H9 (cell line): Measurements from ENCODE around the gene ATP11C. TPM values are rescaled to one million over a fixed set of nuclear protein-coding genes. Genes with fewer than 3 reads are reported as not detected.
A peak's percentile ranks its signal among the peaks of the same experiment; 100 is the strongest.

Experiments
- DNase-seq: peaks from one replicate; pipeline ENCODE4 v3.0.0-alpha.2; 2017
- H2AFZ ChIP-seq: one replicate; pipeline ENCODE4 v1.6.1; 2013; ENCODE audit warnings: mild to moderate bottlenecking, low read length, control low read depth, moderate library complexity
- H2AK5ac ChIP-seq: 2 replicates; pipeline ENCODE4 v1.6.1; 2013; ENCODE audit warnings: low read length, control low read depth, mixed read lengths; ENCODE audit not compliant: insufficient read length
- H2BK120ac ChIP-seq: one replicate; pipeline ENCODE4 v1.6.1; 2013; ENCODE audit warnings: low read depth, mild to moderate bottlenecking, low read length, control low read depth, inconsistent platforms; ENCODE audit not compliant: poor library complexity, severe bottlenecking
- H2BK12ac ChIP-seq: 2 replicates; pipeline ENCODE4 v1.6.1; 2013; ENCODE audit warnings: low read length, control low read depth, mixed read lengths, low read depth; ENCODE audit not compliant: insufficient read length
- H2BK15ac ChIP-seq: 2 replicates; pipeline ENCODE4 v1.6.1; 2013; ENCODE audit warnings: low read depth, low read length, control low read depth
- H2BK20ac ChIP-seq: one replicate; pipeline ENCODE4 v1.6.1; 2013; ENCODE audit warnings: low read depth, mild to moderate bottlenecking, low read length, control low read depth, inconsistent platforms; ENCODE audit not compliant: poor library complexity, severe bottlenecking
- H2BK5ac ChIP-seq: 2 replicates; pipeline ENCODE4 v1.6.1; 2013; ENCODE audit warnings: low read length, control low read depth, mixed read lengths; ENCODE audit not compliant: insufficient read length
- H3K14ac ChIP-seq: 2 replicates; pipeline ENCODE4 v1.6.1; 2013; ENCODE audit warnings: low read length, control low read depth; ENCODE audit not compliant: insufficient read depth
- H3K18ac ChIP-seq: 2 replicates; pipeline ENCODE4 v1.6.1; 2013; ENCODE audit warnings: low read depth, mild to moderate bottlenecking, mixed read lengths, low read length, control low read depth; ENCODE audit not compliant: insufficient read length
- H3K23ac ChIP-seq: 2 replicates; pipeline ENCODE4 v1.6.1; 2013; ENCODE audit warnings: low read length, control low read depth, mixed read lengths, low read depth; ENCODE audit not compliant: insufficient read length
- H3K23me2 ChIP-seq: 2 replicates; pipeline ENCODE4 v1.6.1; 2013; ENCODE audit warnings: low read depth, mild to moderate bottlenecking, mixed read lengths, low read length, control low read depth; ENCODE audit not compliant: insufficient read length, poor library complexity, severe bottlenecking
- H3K27ac ChIP-seq: 2 replicates; pipeline ENCODE4 v1.5.1; 2013; ENCODE audit warnings: low read length, control low read depth, mixed read lengths, low read depth; ENCODE audit not compliant: insufficient read length
- H3K27me3 ChIP-seq: 2 replicates; pipeline ENCODE4 v1.6.1; 2013; ENCODE audit warnings: low read length, control low read depth, inconsistent platforms; ENCODE audit not compliant: insufficient read depth
- H3K4ac ChIP-seq: 2 replicates; pipeline ENCODE4 v1.6.1; 2013; ENCODE audit warnings: low read depth, mild to moderate bottlenecking, control low read depth, inconsistent platforms, low read length, moderate library complexity
- H3K4me1 ChIP-seq: 2 replicates; pipeline ENCODE4 v1.6.1; 2013; ENCODE audit warnings: low read length, control low read depth, inconsistent platforms; ENCODE audit not compliant: insufficient read depth
- H3K4me2 ChIP-seq: 2 replicates; pipeline ENCODE4 v1.6.1; 2013; ENCODE audit warnings: low read length, control low read depth, mixed read lengths; ENCODE audit not compliant: insufficient read length, insufficient read depth
- H3K56ac ChIP-seq: 2 replicates; pipeline ENCODE4 v1.6.1; 2013; ENCODE audit warnings: low read depth, mild to moderate bottlenecking, mixed read lengths, low read length, control low read depth; ENCODE audit not compliant: insufficient read length
- H3K79me1 ChIP-seq: 2 replicates; pipeline ENCODE4 v1.6.1; 2013; ENCODE audit warnings: low read depth, mild to moderate bottlenecking, moderate library complexity, low read length, control low read depth, inconsistent platforms; ENCODE audit not compliant: insufficient read depth, poor library complexity, severe bottlenecking
- H3K79me2 ChIP-seq: 2 replicates; pipeline ENCODE4 v1.6.1; 2013; ENCODE audit warnings: low read length, control low read depth, inconsistent platforms; ENCODE audit not compliant: insufficient read depth
- H3K9ac ChIP-seq: 2 replicates; pipeline ENCODE4 v1.6.1; 2013; ENCODE audit warnings: low read length, control low read depth, mixed read lengths; ENCODE audit not compliant: insufficient read length; ENCODE audit errors: extremely low read depth
- H3K9me3 ChIP-seq: one replicate; pipeline ENCODE4 v1.6.1; 2013; ENCODE audit warnings: low read depth, low read length, inconsistent platforms; ENCODE audit not compliant: control insufficient read depth
- H3T11ph ChIP-seq: one replicate; pipeline ENCODE4 v1.6.1; 2013; ENCODE audit warnings: mild to moderate bottlenecking, low read length, control low read depth, inconsistent platforms
- H4K20me1 ChIP-seq: one replicate; pipeline ENCODE4 v1.6.1; 2013; ENCODE audit not compliant: control insufficient read depth, insufficient read length, insufficient read depth
- H4K5ac ChIP-seq: 2 replicates; pipeline ENCODE4 v1.6.1; 2013; ENCODE audit warnings: low read depth, mild to moderate bottlenecking, mixed read lengths, low read length, control low read depth; ENCODE audit not compliant: insufficient read length
- H4K8ac ChIP-seq: replicated peaks from 2 replicates; pipeline ENCODE4 v1.6.1; 2013; ENCODE audit warnings: low read length, control low read depth, mixed read lengths, low read depth; ENCODE audit not compliant: insufficient read length
- H4K91ac ChIP-seq: 2 replicates; pipeline ENCODE4 v1.6.1; 2013; ENCODE audit warnings: low read depth, mild to moderate bottlenecking, moderate library complexity, mixed read lengths, low read length, control low read depth; ENCODE audit not compliant: insufficient read length
- H3K27ac Mint-ChIP-seq, 3 experiments: 2 replicates in 2 of 3; 3 replicates in 1 of 3; pipeline ENCODE4 v1.8.0; 2020 to 2021; ENCODE audit warnings: mixed read lengths in 3 of 3, mild to moderate bottlenecking in 1 of 3, moderate library complexity in 1 of 3
- H3K27me3 Mint-ChIP-seq: 2 replicates; pipeline ENCODE4 v1.8.0; 2021; ENCODE audit warnings: low read depth, mild to moderate bottlenecking, moderate library complexity, mixed read lengths
- H3K36me3 Mint-ChIP-seq, 3 experiments: 2 replicates in 2 of 3; 3 replicates in 1 of 3; pipeline ENCODE4 v1.8.0; 2020 to 2021; ENCODE audit warnings: low read depth in 3 of 3, mixed read lengths in 3 of 3; ENCODE audit not compliant: insufficient read depth in 1 of 3
- H3K4me1 Mint-ChIP-seq, 2 experiments: 2 replicates each; pipeline ENCODE4 v1.8.0; 2020; ENCODE audit warnings: mixed read lengths in 2 of 2
- H3K4me3 Mint-ChIP-seq, 2 experiments: 2 replicates in 1 of 2; 3 replicates in 1 of 2; pipeline ENCODE4 v1.8.0; 2020 to 2021; ENCODE audit warnings: mild to moderate bottlenecking in 2 of 2, mixed read lengths in 2 of 2, moderate library complexity in 1 of 2
- H3K9me3 Mint-ChIP-seq, 2 experiments: 2 replicates in 1 of 2; 3 replicates in 1 of 2; pipeline ENCODE4 v1.8.0; 2020; ENCODE audit warnings: mild to moderate bottlenecking in 2 of 2, mixed read lengths in 2 of 2, moderate library complexity in 1 of 2
- WGBS: extraction: QIAGEN DNeasy Blood & Tissue Kit; methylation state at CpG from one replicate; pipeline ENCODE4 v1.1.7; 2013; ENCODE audit warnings: missing lambda C conversion rate, low lambda C conversion rate, mixed read lengths; ENCODE audit not compliant: insufficient read length; ENCODE audit errors: extremely low coverage; 5-methylcytosine and 5-hydroxymethylcytosine counted together
- total RNA-seq: library from RNA; stranded (reverse); gene quantifications from 2 replicates; pipeline ENCODE4 v1.2.1, GENCODE V29; 2021
- TF ChIP-seq, protein P1 (sequence below): fragments of 200-600 bp; sonication (generic); conservative IDR thresholded peaks from 3 replicates; pipeline ENCODE4 v1.8.0; 2021; ENCODE audit warnings: antibody characterized with exemption, mild to moderate bottlenecking

ATP11C gene
- total RNA-seq, 1 experiment from 2014 or later: 28.4 TPM

DNA sequence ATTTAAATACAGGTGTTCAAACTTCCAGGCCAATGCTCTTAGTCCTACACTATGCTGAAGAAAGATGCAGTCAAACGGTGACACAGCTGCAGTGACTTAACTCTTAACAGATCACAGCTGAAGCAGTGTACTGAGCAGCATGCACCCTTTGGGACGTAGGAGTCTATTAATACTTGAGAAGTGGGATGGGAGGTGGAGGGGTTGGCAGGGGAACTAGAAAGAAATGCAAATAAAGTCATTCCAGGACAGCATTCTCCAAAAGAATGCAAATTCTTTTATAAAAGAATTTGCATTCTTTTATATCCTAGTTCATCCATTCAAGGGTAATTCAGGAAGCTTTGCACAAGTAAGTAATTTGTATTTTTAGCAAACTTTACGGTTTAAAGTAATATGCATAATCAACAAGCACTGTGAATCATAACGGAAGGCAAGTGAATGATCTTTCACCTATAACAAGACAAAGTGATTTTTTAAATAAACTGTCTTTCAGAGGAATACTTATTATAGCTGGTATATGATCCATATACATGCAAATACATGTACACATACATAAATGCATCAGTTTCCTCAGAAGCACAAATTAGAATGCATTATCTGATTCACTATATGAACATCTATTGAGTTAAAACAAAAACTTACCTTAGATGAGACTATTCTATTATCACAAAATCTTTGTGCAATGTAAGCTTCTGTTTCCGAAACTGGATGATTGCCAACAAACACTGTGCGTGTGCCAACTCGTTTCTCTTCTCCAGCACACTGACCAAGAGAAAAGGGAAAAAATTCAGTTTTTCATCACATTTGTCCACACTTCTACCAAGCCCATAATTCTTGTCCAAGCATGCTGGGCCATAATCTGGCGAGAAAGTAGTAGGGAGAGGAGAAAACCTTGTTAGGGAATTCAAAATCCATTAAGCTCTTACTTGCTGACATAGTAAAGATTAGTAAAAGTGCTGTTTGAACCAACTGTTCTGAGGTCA is 106.5 kb downstream of the ATP11C start:
- H3K14ac ChIP-seq: no peak overlapping the region
- no CpG with 5 or more reads among the region's 8 CpGs for WGBS
- H3K4me1 ChIP-seq: peaks cover 10% of the 10 kb centered on the region; the same call in 1 of the 2 replicates
- H3K79me1 ChIP-seq: no peaks in the 10 kb centered on the region
- Mint-ChIP-seq H3K4me1 (peaks cover 38 to 58% of the 10 kb centered on the region in 2 experiments), H3K27ac (peak overlapping the region in 1 of 3 experiments; percentile 13; a peak in 1 of 7 replicates), H3K27me3 (no peaks in the 10 kb centered on the region), H3K4me3 (no peak overlapping the region), H3K36me3 (peaks cover 0 to 8% (median 3%) of the 10 kb centered on the region in 3 experiments; a peak in 3 of 7 replicates), H3K9me3 (peaks cover 0 to 40% of the 10 kb centered on the region in 2 experiments; a peak in 2 of 5 replicates)
- H3K27me3 ChIP-seq: no peaks in the 10 kb centered on the region
- H3K27ac ChIP-seq: no peak overlapping the region
- no peak overlapping the region for H3K9ac ChIP-seq
- no peaks in the 10 kb centered on the region for H3K9me3 ChIP-seq
- H3K79me2 ChIP-seq: no peaks in the 10 kb centered on the region
- H3K4me2 ChIP-seq: peak overlapping the region; percentile 25
- no peak overlapping the region for H2BK20ac ChIP-seq
- H3T11ph ChIP-seq: no peak overlapping the region
- H2BK5ac ChIP-seq: no peak overlapping the region
- H3K23ac ChIP-seq: no peak overlapping the region
- no peak overlapping the region for H2AFZ ChIP-seq
- H4K5ac ChIP-seq: no peak overlapping the region
- H3K23me2 ChIP-seq: no peaks in the 10 kb centered on the region
- H3K56ac ChIP-seq: no peak overlapping the region
- TF ChIP-seq, protein P1, sequence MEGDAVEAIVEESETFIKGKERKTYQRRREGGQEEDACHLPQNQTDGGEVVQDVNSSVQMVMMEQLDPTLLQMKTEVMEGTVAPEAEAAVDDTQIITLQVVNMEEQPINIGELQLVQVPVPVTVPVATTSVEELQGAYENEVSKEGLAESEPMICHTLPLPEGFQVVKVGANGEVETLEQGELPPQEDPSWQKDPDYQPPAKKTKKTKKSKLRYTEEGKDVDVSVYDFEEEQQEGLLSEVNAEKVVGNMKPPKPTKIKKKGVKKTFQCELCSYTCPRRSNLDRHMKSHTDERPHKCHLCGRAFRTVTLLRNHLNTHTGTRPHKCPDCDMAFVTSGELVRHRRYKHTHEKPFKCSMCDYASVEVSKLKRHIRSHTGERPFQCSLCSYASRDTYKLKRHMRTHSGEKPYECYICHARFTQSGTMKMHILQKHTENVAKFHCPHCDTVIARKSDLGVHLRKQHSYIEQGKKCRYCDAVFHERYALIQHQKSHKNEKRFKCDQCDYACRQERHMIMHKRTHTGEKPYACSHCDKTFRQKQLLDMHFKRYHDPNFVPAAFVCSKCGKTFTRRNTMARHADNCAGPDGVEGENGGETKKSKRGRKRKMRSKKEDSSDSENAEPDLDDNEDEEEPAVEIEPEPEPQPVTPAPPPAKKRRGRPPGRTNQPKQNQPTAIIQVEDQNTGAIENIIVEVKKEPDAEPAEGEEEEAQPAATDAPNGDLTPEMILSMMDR: no peak
- H4K8ac ChIP-seq: no peak overlapping the region
- no peak overlapping the region for H2BK12ac ChIP-seq
- DNase-seq: no peak
- no peak overlapping the region for H2BK15ac ChIP-seq
- H2AK5ac ChIP-seq: no peak overlapping the region
- no peak overlapping the region for H2BK120ac ChIP-seq
- H4K91ac ChIP-seq: no peak overlapping the region
- H3K4ac ChIP-seq: no peak overlapping the region
- no peak overlapping the region for H3K18ac ChIP-seq
- H4K20me1 ChIP-seq: no peaks in the 10 kb centered on the region
